ENCODE results near the gene SLC26A11. TPM values are rescaled to one million over a fixed set of nuclear protein-coding genes. Genes with fewer than 3 reads are reported as not detected.
A peak's percentile ranks its signal among the peaks of the same experiment; 100 is the strongest.

The SLC26A11 gene
- total and polyA plus RNA-seq, 2 of the 13 experiments (the other 11 are each of a cell fraction or from before 2014, with no cell fraction given): 8.7 to 13.2 TPM

- WGBS (ENCODE audit: low lambda C conversion rate): 71% methylated on average over 6 of the region's 17 CpGs
- CTCF ChIA-PET (ENCODE audit: low intra/inter-chr PET ratio, low total read pairs): no interaction called here
These were observed 18.0 kb upstream of the SLC26A11 start for GRCh38 chr17:80202197-80202596.

GRCh38 chr17:80203471-80203963, 16.7 kb upstream of the SLC26A11 start:
- ATAC-seq (peak; percentile 17), FAIRE-seq (no peak), DNase-seq (ENCODE audit: low spot score) (no peak)
- CTCF ChIA-PET (ENCODE audit: low intra/inter-chr PET ratio, low total read pairs): no interaction called here
- H3K9ac ChIP-seq (ENCODE audit: insufficient read depth, low read depth, low read length): no peak overlapping the region
- H3K79me2 ChIP-seq (ENCODE audit: insufficient read depth, low read length): no peaks in the 10 kb centered on the region
- H3K4me3 ChIP-seq (replicated peaks in 1 of 3; ENCODE audit: insufficient read depth in 1 of 3, low read depth in 2 of 3, low read length in 3 of 3): no peak overlapping the region
- no peaks in the 10 kb centered on the region for H3K36me3 ChIP-seq (replicated peaks in 1 of 2; ENCODE audit: control insufficient read depth in 1 of 2, insufficient read depth in 2 of 2, low read length in 2 of 2)
- no peaks in the 10 kb centered on the region for H4K20me1 ChIP-seq (ENCODE audit: insufficient read depth, low read length)
- peaks cover 8% of the 10 kb centered on the region for H3K4me1 ChIP-seq (ENCODE audit: insufficient read depth, low read length)
- 38% methylated on average over 4 of the region's 11 CpGs for WGBS (ENCODE audit: low lambda C conversion rate)
- in situ Hi-C loops (cut with HindIII; ENCODE audit: extremely low pct_ligation_motif_present, low pct_unique_long_range_greater_than_20kb): no loop called here
- H3K4me2 ChIP-seq (ENCODE audit: low read depth, low read length): no peak overlapping the region
- POLR2A ChIA-PET: interaction anchor here (1.1 kb wide), 1 partner anchor 17 kb away, joined by 3 read pairs; the partner anchor contains the start of genes SGSH and SLC26A11
- no peak overlapping the region for H3K27ac ChIP-seq (ENCODE audit: extremely low read length, insufficient read depth, low read length)
- BruUV-seq (replicated peaks): no TSS peak
- peaks cover 0 to 7% of the 10 kb centered on the region in 2 experiments; a peak in 2 of 5 replicates for H3K27me3 ChIP-seq (ENCODE audit: control insufficient read depth in 1 of 2, insufficient read depth in 2 of 2, low read length in 2 of 2)
- intact Hi-C loops (cut with micrococcal nuclease; ENCODE audit: unreplicated experiment): no loop called here
- no peaks in the 10 kb centered on the region for H3K9me3 ChIP-seq (ENCODE audit: low read length)
- no peak overlapping the region for H2AFZ ChIP-seq (ENCODE audit: low read length)
- TF ChIP-seq ZSCAN22 (CRISPR knock-in tag; IDR thresholded peaks at IDR 0.05) (no peak), KIAA2018 (CRISPR knock-in tag; IDR thresholded peaks at IDR 0.05; ENCODE audit: borderline replicate concordance) (no peak), ZC3H13 (CRISPR knock-in tag; IDR thresholded peaks at IDR 0.05) (no peak), STAG1 (CRISPR knock-in tag; IDR thresholded peaks at IDR 0.05) (0 out of 2 replicates have a peak, but pooled peaks have one; percentile 4), AGO2 (optimal IDR thresholded peaks at IDR 0.05; ENCODE audit: low read depth, low read length) (peak; percentile 76), ZBTB33 (CRISPR knock-in tag; IDR thresholded peaks at IDR 0.05) (no peak)

More at GRCh38 chr17:80202197-80202596, 18.0 kb upstream of the SLC26A11 start:
- BruUV-seq (replicated peaks): no TSS peak
- H3K9me3 ChIP-seq (ENCODE audit: low read length): no peaks in the 10 kb centered on the region
- intact Hi-C loops (cut with micrococcal nuclease; ENCODE audit: unreplicated experiment) (no loop called here), in situ Hi-C loops (cut with HindIII; ENCODE audit: extremely low pct_ligation_motif_present, low pct_unique_long_range_greater_than_20kb) (no loop called here)
- TF ChIP-seq ARID2 (CRISPR knock-in tag; IDR thresholded peaks at IDR 0.05; ENCODE audit: borderline replicate concordance) (no peak), NR2C2 (CRISPR knock-in tag; IDR thresholded peaks at IDR 0.05; ENCODE audit: borderline replicate concordance) (0 out of 2 replicates have a peak, but pooled peaks have one; percentile 30), AGO2 (optimal IDR thresholded peaks at IDR 0.05; ENCODE audit: low read depth, low read length) (peak; percentile 50)
- peaks cover 0 to 16% of the 10 kb centered on the region in 2 experiments; a peak in 2 of 5 replicates for H3K27me3 ChIP-seq (ENCODE audit: control insufficient read depth in 1 of 2, insufficient read depth in 2 of 2, low read length in 2 of 2)
- no peak overlapping the region for H2AFZ ChIP-seq (ENCODE audit: low read length)
- no peaks in the 10 kb centered on the region for H4K20me1 ChIP-seq (ENCODE audit: insufficient read depth, low read length)
- ATAC-seq (no peak), FAIRE-seq (no peak), DNase-seq (ENCODE audit: low spot score) (no peak)
- H3K9ac ChIP-seq (ENCODE audit: insufficient read depth, low read depth, low read length): no peak overlapping the region
- H3K4me3 ChIP-seq (replicated peaks in 1 of 3; ENCODE audit: insufficient read depth in 1 of 3, low read depth in 2 of 3, low read length in 3 of 3): no peak overlapping the region
- no peaks in the 10 kb centered on the region for H3K79me2 ChIP-seq (ENCODE audit: insufficient read depth, low read length)
- no peak overlapping the region for H3K4me2 ChIP-seq (ENCODE audit: low read depth, low read length)
- H3K4me1 ChIP-seq (ENCODE audit: insufficient read depth, low read length): peaks cover 16% of the 10 kb centered on the region
- POLR2A ChIA-PET: no interaction called here
- no peak overlapping the region for H3K27ac ChIP-seq (ENCODE audit: extremely low read length, insufficient read depth, low read length)
- H3K36me3 ChIP-seq (replicated peaks in 1 of 2; ENCODE audit: control insufficient read depth in 1 of 2, insufficient read depth in 2 of 2, low read length in 2 of 2): no peaks in the 10 kb centered on the region

Data from HepG2 (cell line).